HL-60 (cell line): ENCODE results near the gene FAM221B.

Experiments used
- CTCF ChIP-seq: IDR thresholded peaks from one replicate; pipeline ENCODE4 v1.5.1; 2011; ENCODE audit warnings: low read length, control low read depth, inconsistent platforms; ENCODE audit not compliant: insufficient read depth
- POLR2AphosphoS5 ChIP-seq: IDR thresholded peaks from 2 replicates; pipeline ENCODE4 v1.6.1; 2012; ENCODE audit warnings: low read depth
- REST ChIP-seq: IDR thresholded peaks from 2 replicates; pipeline ENCODE4 v1.6.1; 2012; ENCODE audit warnings: low read depth; ENCODE audit not compliant: insufficient replicate concordance

GRCh38 chr9:35813434-35814105, 15.0 kb downstream of the FAM221B start:
- TF ChIP-seq CTCF (no peak), POLR2AphosphoS5 (no peak), REST (no peak)
